Right forelimb (tissue), 1 donor: ENCODE data around the gene TULP1.

Experiments
- DNase-seq: peaks from one replicate; pipeline ENCODE4 v3.0.0-alpha.2; 2018

The TULP1 gene

DNA sequence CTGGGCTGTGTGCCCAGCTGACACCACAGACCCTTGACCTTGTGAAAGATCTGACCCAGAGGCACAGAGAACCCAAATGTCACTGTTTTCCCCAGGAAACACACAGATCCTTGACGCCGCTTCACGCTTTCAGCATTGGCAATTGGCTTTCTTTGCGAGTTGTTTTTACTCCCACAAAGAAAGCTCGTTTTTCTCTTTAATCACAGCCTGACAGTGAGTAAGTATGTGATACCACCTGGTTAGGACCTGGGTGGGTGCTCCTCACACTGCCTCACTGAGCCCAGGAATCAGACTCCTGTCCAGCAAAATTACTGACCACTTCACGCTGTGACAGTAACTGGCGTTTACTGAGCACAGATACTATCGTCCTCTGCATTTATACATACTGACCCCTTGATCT is 31.5 kb downstream of the TULP1 start:
- no peak for DNase-seq

- no peak for DNase-seq
Observed at GRCh38 chr6:35480176-35480575, 32.5 kb downstream of the TULP1 start.

GRCh38 chr6:35478259-35478658 is 34.4 kb downstream of the TULP1 start:
- DNase-seq = no peak

GRCh38 chr6:35477551-35478179 is 35.0 kb downstream of the TULP1 start:
- no peak for DNase-seq

DNA sequence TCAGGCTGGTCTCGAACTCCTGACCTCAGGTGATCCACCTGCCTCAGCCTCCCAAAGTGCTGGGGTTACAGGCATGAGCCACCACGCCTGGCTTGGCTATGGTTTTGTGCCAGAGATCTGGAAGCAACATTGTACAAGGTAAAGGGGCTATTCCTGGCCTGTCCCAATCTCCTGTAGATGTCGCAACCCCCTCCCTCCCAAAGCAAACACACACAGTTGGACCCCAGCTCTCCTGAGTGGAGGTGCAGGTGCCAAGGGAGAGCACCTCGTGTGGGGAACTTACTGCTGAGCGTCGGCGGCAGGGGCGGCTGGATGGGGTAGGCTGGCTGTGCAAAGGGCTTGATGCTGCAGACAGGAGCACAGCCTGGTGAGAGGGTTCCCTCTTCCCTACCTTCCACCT is 35.7 kb downstream of the TULP1 start:
- DNase-seq = no peak

DNA sequence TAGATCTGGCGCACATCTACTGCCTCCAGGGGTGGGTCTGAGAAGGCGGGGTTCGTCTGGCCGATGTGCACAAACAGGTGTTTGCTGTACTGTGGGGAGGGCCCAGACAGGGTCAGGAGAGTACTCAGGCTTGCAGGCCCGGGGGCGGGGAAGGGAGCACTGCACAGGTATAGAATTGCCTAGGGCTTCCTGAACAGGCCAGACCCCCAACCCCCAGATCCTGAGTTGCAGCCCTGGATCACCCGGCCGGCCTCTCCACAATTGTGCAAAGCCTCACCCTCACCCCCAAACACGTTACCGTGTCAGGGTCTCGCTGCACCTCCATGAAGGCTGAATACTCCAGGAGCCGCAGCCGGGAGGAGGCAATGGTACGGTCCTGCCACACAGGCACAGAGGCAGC is 36.7 kb downstream of the TULP1 start:
- DNase-seq = no peak

GRCh38 chr6:35475573-35475972 is 37.1 kb downstream of the TULP1 start:
- no peak for DNase-seq

DNA sequence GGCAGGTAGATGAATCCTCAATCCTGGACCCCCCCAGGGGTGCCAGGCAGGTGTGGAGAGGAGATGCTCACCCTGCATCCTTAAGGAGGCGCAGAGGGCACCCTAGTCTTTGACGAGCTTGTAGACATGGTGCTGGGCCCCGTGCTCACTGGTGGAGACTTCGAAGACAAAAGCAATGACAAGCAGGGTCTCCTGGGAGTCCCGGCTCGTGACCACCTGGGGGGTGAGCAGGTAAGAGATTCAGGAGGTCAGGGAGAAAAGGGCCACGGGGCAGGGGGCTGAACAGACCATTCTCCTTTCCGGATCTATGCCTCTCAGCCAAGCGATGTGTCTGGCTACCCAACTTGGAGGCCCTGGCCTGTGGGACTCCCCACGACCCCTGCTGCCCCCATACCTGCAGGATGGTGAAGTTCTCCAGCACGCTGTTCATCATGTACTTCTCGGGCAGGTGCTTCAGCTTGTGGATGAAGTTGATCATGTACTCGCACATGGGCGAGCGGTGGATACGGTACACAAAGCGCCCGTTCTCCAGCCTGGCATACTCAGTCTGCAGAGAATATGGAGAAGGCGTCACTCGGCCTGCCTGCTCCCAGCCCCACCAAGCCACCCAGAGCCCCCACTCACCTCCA is 37.6 kb downstream of the TULP1 start:
- no peak for DNase-seq

DNA sequence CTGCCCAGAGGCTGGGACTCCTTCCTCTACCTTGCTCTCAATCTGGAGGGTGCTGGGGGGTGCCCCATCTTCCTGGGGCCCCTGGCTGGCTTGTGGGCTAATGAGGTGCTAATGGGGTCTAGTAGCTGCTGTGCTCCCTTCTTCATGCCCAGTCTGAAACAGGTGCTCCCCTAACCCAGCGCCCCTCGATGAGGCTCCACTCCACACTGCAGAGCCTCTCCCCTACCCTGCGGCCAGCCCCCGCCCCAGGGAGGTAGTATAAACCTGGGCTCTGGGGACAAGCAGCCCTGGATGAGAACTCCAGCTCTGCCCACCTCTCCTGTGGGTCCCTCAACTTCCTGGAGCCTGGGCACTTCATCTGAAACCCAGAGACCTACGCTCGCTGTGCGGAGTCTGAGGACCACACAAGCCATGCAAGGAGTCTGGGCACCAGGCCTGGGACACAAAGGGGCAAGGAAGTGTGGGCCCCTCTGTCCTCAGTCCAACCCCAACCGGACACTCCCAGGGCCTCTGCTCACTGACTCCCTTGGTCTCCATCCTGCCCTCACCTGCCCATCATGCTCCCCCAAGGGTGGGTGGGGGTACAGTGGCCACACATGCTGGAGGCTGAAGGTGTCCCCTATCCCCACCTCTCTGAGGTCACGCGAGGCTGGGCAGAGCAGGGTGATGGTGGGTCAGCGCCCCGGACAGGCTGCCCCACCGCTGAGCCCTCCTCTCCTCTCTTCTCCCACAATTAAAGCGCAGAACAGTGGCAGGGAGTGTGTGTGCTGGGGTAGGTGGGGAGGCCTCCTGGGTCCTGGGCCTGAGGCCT is 38.4 kb downstream of the TULP1 start:
- no peak for DNase-seq

- no peak for DNase-seq
Observed at GRCh38 chr6:35473850-35474130, 38.9 kb downstream of the TULP1 start.

GRCh38 chr6:35473075-35473849 is 39.4 kb downstream of the TULP1 start:
- DNase-seq = no peak

GRCh38 chr6:35471836-35472345 is 40.8 kb downstream of the TULP1 start:
- no peak for DNase-seq

GRCh38 chr6:35470663-35471120 is 42.0 kb downstream of the TULP1 start:
- no peak for DNase-seq

DNA sequence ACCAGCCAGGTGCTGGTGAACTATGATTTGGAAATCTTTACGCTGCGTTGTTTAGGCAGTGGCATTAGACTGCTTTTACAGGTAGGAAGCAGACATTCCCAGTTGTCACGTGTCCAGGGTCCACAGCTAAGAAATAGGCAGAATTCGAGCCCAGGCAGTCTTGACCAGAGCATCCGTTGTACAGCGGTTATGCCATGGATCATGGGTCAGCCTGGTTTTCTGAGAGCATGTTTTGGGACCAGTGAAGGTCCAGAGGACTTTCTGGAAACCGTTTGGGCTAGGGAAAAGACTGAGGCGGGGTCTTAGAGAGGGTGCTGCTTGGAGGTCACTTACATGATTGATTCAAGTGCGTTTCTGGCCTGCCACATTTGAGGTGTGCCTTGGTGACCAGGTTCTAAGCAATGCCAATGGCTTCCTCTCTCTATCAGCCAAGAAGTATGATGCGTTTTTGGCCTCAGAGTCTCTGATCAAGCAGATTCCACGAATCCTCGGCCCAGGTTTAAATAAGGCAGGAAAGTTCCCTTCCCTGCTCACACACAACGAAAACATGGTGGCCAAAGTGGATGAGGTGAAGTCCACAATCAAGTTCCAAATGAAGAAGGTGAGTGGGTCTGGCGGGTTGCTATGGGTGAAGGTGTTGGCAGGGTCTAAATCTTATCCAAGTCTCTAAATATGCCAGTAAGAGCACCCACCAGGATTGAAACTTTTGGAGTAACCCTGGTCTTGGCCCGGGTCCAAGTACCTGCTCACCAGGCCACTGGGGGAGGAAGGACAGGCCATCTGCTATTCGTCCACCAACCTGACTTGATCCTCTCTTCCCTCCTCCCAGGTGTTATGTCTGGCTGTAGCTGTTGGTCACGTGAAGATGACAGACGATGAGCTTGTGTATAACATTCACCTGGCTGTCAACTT is 42.7 kb downstream of the TULP1 start:
- DNase-seq = no peak

GRCh38 chr6:35468980-35469750 is 43.5 kb downstream of the TULP1 start:
- DNase-seq = no peak

- peak; percentile 95 for DNase-seq
Observed at GRCh38 chr6:35468181-35468979, 44.3 kb downstream of the TULP1 start, which contains the start of gene RPL10A. Gene RPL10A (plus strand): TSS chr6:35468401. CDS start chr6:35468435, 34 bp downstream.

- DNase-seq = no peak
Observed at GRCh38 chr6:35465646-35466045, 47.0 kb downstream of the TULP1 start.

GRCh38 chr6:35463292-35463691 is 49.4 kb downstream of the TULP1 start:
- DNase-seq = no peak

GRCh38 chr6:35461270-35461669 is 51.4 kb downstream of the TULP1 start:
- DNase-seq = no peak

DNA sequence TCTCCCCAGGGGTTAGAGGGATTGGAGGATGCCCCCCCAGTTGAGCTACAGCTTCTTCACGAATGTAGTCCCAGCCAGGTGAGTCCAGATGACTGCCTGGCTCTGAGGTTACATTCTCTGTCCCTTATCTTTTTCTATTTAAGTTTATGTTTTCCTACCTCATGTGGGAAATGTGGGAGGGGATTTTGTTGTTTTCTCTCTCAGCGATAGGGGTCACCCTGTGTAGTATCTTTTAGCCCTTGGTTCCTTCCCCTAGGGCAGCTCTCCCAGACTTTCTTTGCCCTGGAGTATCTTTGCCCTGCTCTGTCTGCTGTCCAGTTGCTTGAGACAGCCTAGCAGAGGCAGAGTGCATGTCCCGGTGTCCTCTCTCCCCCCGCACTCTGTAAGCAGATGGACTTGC is 54.8 kb downstream of the TULP1 start:
- DNase-seq = no peak
